Neural cell (in vitro differentiated cells): ENCODE results near the gene SLCO1A2. TPM values are rescaled to one million over a fixed set of nuclear protein-coding genes. Genes with fewer than 3 reads are reported as not detected.

Experiments
- H2AFZ ChIP-seq: fragments of 200-600, 300-800 bp; sonication (generic), shearing (Covaris generic); 2 replicates; pipeline ENCODE4 v1.6.0; 2014; ENCODE audit warnings: low read depth, mild to moderate bottlenecking, antibody characterized with exemption, low read length, moderate library complexity
- H3F3A ChIP-seq: fragments of 200-600 bp; shearing (Covaris generic); 2 replicates; pipeline ENCODE4 v1.6.1; 2016; ENCODE audit warnings: mild to moderate bottlenecking, moderate library complexity, mixed read lengths, antibody characterized with exemption, low read length; ENCODE audit not compliant: insufficient read depth, poor library complexity, severe bottlenecking
- H3K27ac ChIP-seq: fragments of 200-600, 300-800 bp; sonication (generic), shearing (Covaris generic); 2 replicates; pipeline ENCODE4 v1.5.1; 2014; ENCODE audit warnings: mild to moderate bottlenecking, low read length, moderate library complexity
- H3K27me3 ChIP-seq: fragments of 300-800, 200-600 bp; sonication (generic), shearing (Covaris generic); 2 replicates; pipeline ENCODE4 v1.6.0; 2014; ENCODE audit warnings: mild to moderate bottlenecking, low read depth, low read length, moderate library complexity; ENCODE audit not compliant: insufficient read depth
- H3K36me3 ChIP-seq: fragments of 300-800, 200-600 bp; sonication (generic), shearing (Covaris generic); 2 replicates; pipeline ENCODE4 v1.5.1; 2014; ENCODE audit warnings: mild to moderate bottlenecking, antibody characterized with exemption, low read length, moderate library complexity; ENCODE audit not compliant: insufficient read depth
- H3K4me2 ChIP-seq: fragments of 300-800, 200-600 bp; sonication (generic), shearing (Covaris generic); 2 replicates; pipeline ENCODE4 v1.6.0; 2014; ENCODE audit warnings: mild to moderate bottlenecking, low read length
- H3K4me3 ChIP-seq: fragments of 300-800, 200-600 bp; sonication (generic), shearing (Covaris generic); 2 replicates; pipeline ENCODE4 v1.5.1; 2014; ENCODE audit warnings: mild to moderate bottlenecking, low read length, moderate library complexity
- H3K79me2 ChIP-seq: fragments of 200-600 bp; shearing (Covaris generic); replicated peaks from 2 replicates; pipeline ENCODE4 v1.6.0; 2014; ENCODE audit warnings: mild to moderate bottlenecking, low read length, moderate library complexity; ENCODE audit not compliant: insufficient read depth
- H3K9ac ChIP-seq: fragments of 300-800, 200-600 bp; sonication (generic), shearing (Covaris generic); 2 replicates; pipeline ENCODE4 v1.6.1; 2016; ENCODE audit warnings: mild to moderate bottlenecking, low read length, mixed read lengths
- H3K9me2 ChIP-seq: fragments of 200-600 bp; shearing (Covaris generic); 2 replicates; pipeline ENCODE4 v1.6.1; 2016; ENCODE audit warnings: mild to moderate bottlenecking, low read length, mixed read lengths; ENCODE audit not compliant: insufficient read depth
- H3K9me3 ChIP-seq: fragments of 200-600, 300-800 bp; sonication (generic), shearing (Covaris generic); 2 replicates; pipeline ENCODE4 v1.6.1; 2016; ENCODE audit warnings: mild to moderate bottlenecking, mixed run types, low read length, moderate library complexity, mixed read lengths
- H4K20me1 ChIP-seq: fragments of 200-600 bp; shearing (Covaris generic); 2 replicates; pipeline ENCODE4 v1.6.1; 2016; ENCODE audit warnings: mild to moderate bottlenecking, mixed run types; ENCODE audit not compliant: insufficient read depth
- CTCF ChIP-seq: fragments of 450-650 bp; IDR thresholded peaks from 2 replicates; pipeline ENCODE4 v1.5.1; 2014; ENCODE audit warnings: antibody characterized with exemption, mild to moderate bottlenecking, moderate library complexity; ENCODE audit not compliant: poor library complexity, severe bottlenecking
- EP300 ChIP-seq: fragments of 450-650 bp; conservative IDR thresholded peaks from 2 replicates; pipeline ENCODE4 v1.6.1; 2014; ENCODE audit warnings: antibody characterized with exemption, mild to moderate bottlenecking, moderate library complexity; ENCODE audit not compliant: poor library complexity, severe bottlenecking
- EZH2 ChIP-seq: fragments of 200-600, 300-800 bp; shearing (Covaris generic), sonication (generic); IDR thresholded peaks from 2 replicates; pipeline ENCODE4 v1.6.1; 2014; ENCODE audit warnings: antibody characterized with exemption, low read length, borderline replicate concordance, mild to moderate bottlenecking; ENCODE audit not compliant: insufficient read depth, poor library complexity, severe bottlenecking
- MXI1 ChIP-seq: fragments of 450-650 bp; conservative IDR thresholded peaks from 2 replicates; pipeline ENCODE4 v1.6.1; 2014; ENCODE audit warnings: antibody characterized with exemption, mild to moderate bottlenecking; ENCODE audit not compliant: poor library complexity, severe bottlenecking
- POLR2AphosphoS5 ChIP-seq: IDR thresholded peaks from 2 replicates; pipeline ENCODE4 v1.6.1; 2012
- RAD21 ChIP-seq: fragments of 450-650 bp; conservative IDR thresholded peaks from 2 replicates; pipeline ENCODE4 v1.6.1; 2014; ENCODE audit warnings: antibody characterized with exemption, mild to moderate bottlenecking, moderate library complexity
- SMC3 ChIP-seq: fragments of 450-650 bp; conservative IDR thresholded peaks from 2 replicates; pipeline ENCODE4 v1.6.1; 2014; ENCODE audit warnings: antibody characterized with exemption, mild to moderate bottlenecking, moderate library complexity; ENCODE audit not compliant: poor library complexity
- TAF1 ChIP-seq: IDR thresholded peaks from 2 replicates; pipeline ENCODE4 v1.6.1; 2012; ENCODE audit warnings: low read depth
- polyA plus RNA-seq: library from polyadenylated mRNA; depleted of rRNA; stranded (reverse); fragments of >200 nt; gene quantifications from 2 replicates; pipeline ENCODE4 v1.2.3, GENCODE V29; 2014
- TF ChIP-seq, protein P1 (sequence below): IDR thresholded peaks from 2 replicates; pipeline ENCODE4 v1.6.1; 2012; ENCODE audit warnings: borderline replicate concordance

The SLCO1A2 gene
- polyA plus RNA-seq, 1 donor from 2014 or later = not detected

DNA sequence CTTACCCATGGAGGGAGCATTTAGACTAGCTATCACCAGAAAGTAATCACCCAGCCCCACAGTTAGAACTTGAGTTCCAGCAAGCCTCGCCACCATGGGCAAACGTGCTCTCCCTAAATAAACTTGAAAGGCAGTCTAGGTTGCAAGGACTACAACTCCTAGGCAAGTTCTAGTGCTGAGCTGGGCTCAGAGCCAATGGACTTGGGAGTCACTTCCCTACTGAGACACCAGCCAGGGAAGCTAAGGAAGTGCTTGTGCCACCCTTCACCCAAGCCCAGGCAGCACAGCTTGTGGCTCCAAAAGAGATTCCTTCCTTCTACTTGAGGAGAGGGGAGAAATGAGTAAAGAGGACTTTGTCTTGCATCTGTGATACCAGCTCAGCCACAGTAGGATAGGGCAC lies 57.9 kb downstream of the SLCO1A2 start:
- Histone ChIP-seq H3K27me3 (no peaks in the 10 kb centered on the region), H3K9me2 (no peaks in the 10 kb centered on the region), H4K20me1 (no peaks in the 10 kb centered on the region), H3K4me2 (no peak overlapping the region), H3K79me2 (no peaks in the 10 kb centered on the region), H3K9me3 (no peaks in the 10 kb centered on the region), H3K27ac (no peak overlapping the region), H3K36me3 (no peaks in the 10 kb centered on the region), H2AFZ (no peak overlapping the region), H3K9ac (no peak overlapping the region), H3F3A (no peaks in the 10 kb centered on the region), H3K4me3 (no peak overlapping the region)
- TF ChIP-seq RAD21 (no peak), MXI1 (no peak), POLR2AphosphoS5 (no peak), CTCF (no peak), EP300 (no peak), SMC3 (no peak), TAF1 (no peak)

- H4K20me1 ChIP-seq = no peaks in the 10 kb centered on the region
- H3K9me2 ChIP-seq = no peaks in the 10 kb centered on the region
- H3K9me3 ChIP-seq = no peaks in the 10 kb centered on the region
- H3K27me3 ChIP-seq = no peaks in the 10 kb centered on the region
- no peaks in the 10 kb centered on the region for H3K79me2 ChIP-seq
- no peak overlapping the region for H3K4me3 ChIP-seq
- H3K27ac ChIP-seq = no peak overlapping the region
- H3F3A ChIP-seq = no peaks in the 10 kb centered on the region
- H3K4me2 ChIP-seq = no peak overlapping the region
- no peak overlapping the region for H3K9ac ChIP-seq
- H2AFZ ChIP-seq = no peak overlapping the region
- no peaks in the 10 kb centered on the region for H3K36me3 ChIP-seq
- TF ChIP-seq, protein P1, sequence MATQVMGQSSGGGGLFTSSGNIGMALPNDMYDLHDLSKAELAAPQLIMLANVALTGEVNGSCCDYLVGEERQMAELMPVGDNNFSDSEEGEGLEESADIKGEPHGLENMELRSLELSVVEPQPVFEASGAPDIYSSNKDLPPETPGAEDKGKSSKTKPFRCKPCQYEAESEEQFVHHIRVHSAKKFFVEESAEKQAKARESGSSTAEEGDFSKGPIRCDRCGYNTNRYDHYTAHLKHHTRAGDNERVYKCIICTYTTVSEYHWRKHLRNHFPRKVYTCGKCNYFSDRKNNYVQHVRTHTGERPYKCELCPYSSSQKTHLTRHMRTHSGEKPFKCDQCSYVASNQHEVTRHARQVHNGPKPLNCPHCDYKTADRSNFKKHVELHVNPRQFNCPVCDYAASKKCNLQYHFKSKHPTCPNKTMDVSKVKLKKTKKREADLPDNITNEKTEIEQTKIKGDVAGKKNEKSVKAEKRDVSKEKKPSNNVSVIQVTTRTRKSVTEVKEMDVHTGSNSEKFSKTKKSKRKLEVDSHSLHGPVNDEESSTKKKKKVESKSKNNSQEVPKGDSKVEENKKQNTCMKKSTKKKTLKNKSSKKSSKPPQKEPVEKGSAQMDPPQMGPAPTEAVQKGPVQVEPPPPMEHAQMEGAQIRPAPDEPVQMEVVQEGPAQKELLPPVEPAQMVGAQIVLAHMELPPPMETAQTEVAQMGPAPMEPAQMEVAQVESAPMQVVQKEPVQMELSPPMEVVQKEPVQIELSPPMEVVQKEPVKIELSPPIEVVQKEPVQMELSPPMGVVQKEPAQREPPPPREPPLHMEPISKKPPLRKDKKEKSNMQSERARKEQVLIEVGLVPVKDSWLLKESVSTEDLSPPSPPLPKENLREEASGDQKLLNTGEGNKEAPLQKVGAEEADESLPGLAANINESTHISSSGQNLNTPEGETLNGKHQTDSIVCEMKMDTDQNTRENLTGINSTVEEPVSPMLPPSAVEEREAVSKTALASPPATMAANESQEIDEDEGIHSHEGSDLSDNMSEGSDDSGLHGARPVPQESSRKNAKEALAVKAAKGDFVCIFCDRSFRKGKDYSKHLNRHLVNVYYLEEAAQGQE = no peak
- TF ChIP-seq RAD21 (no peak), SMC3 (no peak), EP300 (no peak), POLR2AphosphoS5 (no peak), MXI1 (no peak), EZH2 (no peak), TAF1 (no peak), CTCF (no peak)
Observed at GRCh38 chr12:21265932-21266331, 68.8 kb downstream of the SLCO1A2 start.
